Ishikawa (cell line): ENCODE measurements around the gene SPATA6L.

Experiments
- CREB1 ChIP-seq: IDR thresholded peaks from 2 replicates; pipeline ENCODE4 v1.6.1; 2012; ENCODE audit warnings: low read depth
- EP300 ChIP-seq: IDR thresholded peaks from 2 replicates; pipeline ENCODE4 v1.6.1; 2012; ENCODE audit warnings: borderline replicate concordance
- FOXM1 ChIP-seq: IDR thresholded peaks from 2 replicates; pipeline ENCODE4 v1.6.1; 2012; ENCODE audit warnings: low read depth, borderline replicate concordance
- RAD21 ChIP-seq: IDR thresholded peaks from 2 replicates; pipeline ENCODE4 v1.6.1; 2012; ENCODE audit warnings: low read depth
- TEAD4 ChIP-seq: IDR thresholded peaks from 2 replicates; pipeline ENCODE4 v1.6.1; 2012
- TF ChIP-seq, protein P1 (sequence below): IDR thresholded peaks from 2 replicates; pipeline ENCODE4 v1.6.1; 2012; ENCODE audit warnings: low read depth, mild to moderate bottlenecking
- TF ChIP-seq, protein P2 (sequence below): IDR thresholded peaks from 2 replicates; pipeline ENCODE4 v1.6.1; 2012

DNA sequence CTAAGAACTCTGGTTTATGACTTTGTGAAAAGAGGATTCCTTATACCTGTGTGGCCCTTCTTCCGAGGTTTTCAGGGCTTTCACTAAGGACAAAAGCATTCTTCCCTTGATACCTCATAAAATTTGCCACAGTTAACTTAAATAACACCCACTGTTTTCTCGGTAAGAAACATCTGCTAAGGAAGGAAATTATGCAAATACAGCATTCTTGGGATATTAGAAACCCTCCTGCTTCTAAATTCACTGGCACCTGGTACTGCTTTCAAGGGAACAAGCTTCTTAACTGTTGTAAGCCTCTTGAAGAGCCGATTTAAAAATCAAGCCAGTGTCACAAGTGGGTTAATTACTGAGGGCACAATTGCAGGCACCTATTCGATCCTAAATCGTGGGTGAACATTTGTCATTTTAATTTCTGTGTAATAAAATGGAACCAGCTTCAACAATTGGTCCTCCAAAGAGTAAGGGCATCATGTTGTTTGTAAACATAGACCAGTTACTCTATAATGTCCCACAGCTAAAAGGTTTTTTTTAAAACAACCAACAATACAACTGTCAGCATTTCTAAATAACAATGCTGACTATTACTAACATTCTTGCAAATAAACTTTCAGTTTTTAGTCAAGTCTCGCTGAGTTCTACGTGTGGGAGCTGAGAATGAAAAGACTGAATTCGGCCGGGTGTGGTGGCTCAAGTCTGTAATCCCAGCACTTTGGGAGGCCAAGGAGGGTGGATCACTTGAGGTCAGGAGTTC, 48.2 kb upstream of the SPATA6L start:
- TF ChIP-seq, protein P1, sequence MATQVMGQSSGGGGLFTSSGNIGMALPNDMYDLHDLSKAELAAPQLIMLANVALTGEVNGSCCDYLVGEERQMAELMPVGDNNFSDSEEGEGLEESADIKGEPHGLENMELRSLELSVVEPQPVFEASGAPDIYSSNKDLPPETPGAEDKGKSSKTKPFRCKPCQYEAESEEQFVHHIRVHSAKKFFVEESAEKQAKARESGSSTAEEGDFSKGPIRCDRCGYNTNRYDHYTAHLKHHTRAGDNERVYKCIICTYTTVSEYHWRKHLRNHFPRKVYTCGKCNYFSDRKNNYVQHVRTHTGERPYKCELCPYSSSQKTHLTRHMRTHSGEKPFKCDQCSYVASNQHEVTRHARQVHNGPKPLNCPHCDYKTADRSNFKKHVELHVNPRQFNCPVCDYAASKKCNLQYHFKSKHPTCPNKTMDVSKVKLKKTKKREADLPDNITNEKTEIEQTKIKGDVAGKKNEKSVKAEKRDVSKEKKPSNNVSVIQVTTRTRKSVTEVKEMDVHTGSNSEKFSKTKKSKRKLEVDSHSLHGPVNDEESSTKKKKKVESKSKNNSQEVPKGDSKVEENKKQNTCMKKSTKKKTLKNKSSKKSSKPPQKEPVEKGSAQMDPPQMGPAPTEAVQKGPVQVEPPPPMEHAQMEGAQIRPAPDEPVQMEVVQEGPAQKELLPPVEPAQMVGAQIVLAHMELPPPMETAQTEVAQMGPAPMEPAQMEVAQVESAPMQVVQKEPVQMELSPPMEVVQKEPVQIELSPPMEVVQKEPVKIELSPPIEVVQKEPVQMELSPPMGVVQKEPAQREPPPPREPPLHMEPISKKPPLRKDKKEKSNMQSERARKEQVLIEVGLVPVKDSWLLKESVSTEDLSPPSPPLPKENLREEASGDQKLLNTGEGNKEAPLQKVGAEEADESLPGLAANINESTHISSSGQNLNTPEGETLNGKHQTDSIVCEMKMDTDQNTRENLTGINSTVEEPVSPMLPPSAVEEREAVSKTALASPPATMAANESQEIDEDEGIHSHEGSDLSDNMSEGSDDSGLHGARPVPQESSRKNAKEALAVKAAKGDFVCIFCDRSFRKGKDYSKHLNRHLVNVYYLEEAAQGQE, result no peak
- TF ChIP-seq FOXM1 (no peak), CREB1 (no peak), EP300 (no peak), TEAD4 (no peak), RAD21 (no peak)
- TF ChIP-seq, protein P2, sequence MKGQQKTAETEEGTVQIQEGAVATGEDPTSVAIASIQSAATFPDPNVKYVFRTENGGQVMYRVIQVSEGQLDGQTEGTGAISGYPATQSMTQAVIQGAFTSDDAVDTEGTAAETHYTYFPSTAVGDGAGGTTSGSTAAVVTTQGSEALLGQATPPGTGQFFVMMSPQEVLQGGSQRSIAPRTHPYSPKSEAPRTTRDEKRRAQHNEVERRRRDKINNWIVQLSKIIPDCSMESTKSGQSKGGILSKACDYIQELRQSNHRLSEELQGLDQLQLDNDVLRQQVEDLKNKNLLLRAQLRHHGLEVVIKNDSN, result no peak
